ENCODE results near the gene PHACTR2.
"Not testable (repeated sequence)": the region's sequence is repeated elsewhere in the genome, so short reads cannot be mapped to it uniquely, and the experiment has no call there.

Gene PHACTR2

GRCh38 chr6:143677891-143678791 lies at the start of gene PHACTR2:
Gene PHACTR2 (plus strand): TSS chr6:143677965. CDS start chr6:143678164, 199 bp downstream.
- peak; percentile 60 to 65 for DNase-seq

GRCh38 chr6:143629104-143630080 lies 48.4 kb upstream of the PHACTR2 start:
- DNase-seq: no peak

GRCh38 chr6:143631196-143631595 lies 46.6 kb upstream of the PHACTR2 start:
- not testable (repeated sequence) for DNase-seq

- DNase-seq: no peak
Measured at GRCh38 chr6:143632894-143633293, 44.9 kb upstream of the PHACTR2 start.

GRCh38 chr6:143634486-143634885 lies 43.3 kb upstream of the PHACTR2 start:
- no peak for DNase-seq

GRCh38 chr6:143637691-143638090 lies 40.1 kb upstream of the PHACTR2 start:
- no peak for DNase-seq

GRCh38 chr6:143642403-143642802 lies 35.4 kb upstream of the PHACTR2 start:
- DNase-seq: no peak

- no peak for DNase-seq
Measured at GRCh38 chr6:143647191-143647590, 30.6 kb upstream of the PHACTR2 start.

- no peak for DNase-seq
Measured at GRCh38 chr6:143647732-143648131, 30.0 kb upstream of the PHACTR2 start.

GRCh38 chr6:143649319-143649718 lies 28.4 kb upstream of the PHACTR2 start:
- DNase-seq: not testable (repeated sequence)

GRCh38 chr6:143651328-143651727 lies 26.4 kb upstream of the PHACTR2 start:
- not testable (repeated sequence) for DNase-seq

GRCh38 chr6:143652841-143653331 lies 24.9 kb upstream of the PHACTR2 start:
- DNase-seq: no peak

GRCh38 chr6:143655541-143655940 lies 22.2 kb upstream of the PHACTR2 start:
- DNase-seq: no peak

GRCh38 chr6:143656026-143656425 lies 21.7 kb upstream of the PHACTR2 start:
- no peak for DNase-seq

GRCh38 chr6:143657809-143658208 lies 20.0 kb upstream of the PHACTR2 start:
- no peak for DNase-seq

- not testable (repeated sequence) for DNase-seq
Measured at GRCh38 chr6:143660170-143660569, 17.6 kb upstream of the PHACTR2 start.

- no peak for DNase-seq
Measured at GRCh38 chr6:143664171-143664570, 13.6 kb upstream of the PHACTR2 start.

GRCh38 chr6:143666007-143666406 lies 11.8 kb upstream of the PHACTR2 start:
- not testable (repeated sequence) for DNase-seq

- not testable (repeated sequence) for DNase-seq
Measured at GRCh38 chr6:143669483-143669882, 8.3 kb upstream of the PHACTR2 start.

- no peak for DNase-seq
Measured at GRCh38 chr6:143673669-143674068, 4.1 kb upstream of the PHACTR2 start.

- DNase-seq: no peak
Measured at GRCh38 chr6:143674483-143675381, 3.0 kb upstream of the PHACTR2 start.

GRCh38 chr6:143675382-143675900 lies 2.3 kb upstream of the PHACTR2 start:
- no peak for DNase-seq

Measured in activated T-cell treated with anti-CD3 and anti-CD28 coated beads, Interleukin-2, amount 50 U/mL, for 48 hours (primary cell).